Thyroid gland (tissue), 4 donors: ENCODE results near the gene MTARC2.

Experiments
- CTCF ChIP-seq, 6 experiments: fragments of 200-600 bp in 3 of 6; fragments of 450-650 bp in 3 of 6; sonication (generic) in 3 of 6; IDR thresholded peaks; one replicate each; pipeline ENCODE4 v1.5.1; 2016 to 2019; ENCODE audit warnings: antibody characterized with exemption in 6 of 6, mild to moderate bottlenecking in 2 of 6, inconsistent platforms in 1 of 6, moderate library complexity in 1 of 6
- POLR2A ChIP-seq, 2 donors: fragments of 450-650 bp; IDR thresholded peaks; one replicate each; pipeline ENCODE4 v1.6.1; 2017; ENCODE audit warnings: antibody characterized with exemption in 2 of 2, mild to moderate bottlenecking in 2 of 2, moderate library complexity in 1 of 2

- TF ChIP-seq CTCF (IDR thresholded peaks at IDR 0.05) (no peak), POLR2A (IDR thresholded peaks at IDR 0.05) (no peak)
Observed at GRCh38 chr1:220767312-220768125, 19.4 kb downstream of the MTARC2 start.
